Measurements from ENCODE around the gene IP6K2.
A peak's percentile ranks its signal among the peaks of the same experiment; 100 is the strongest.
"Not testable (repeated sequence)": the region's sequence is repeated elsewhere in the genome, so short reads cannot be mapped to it uniquely, and the experiment has no call there.

The IP6K2 gene

GRCh38 chr3:48733752-48734518, 16.9 kb upstream of the IP6K2 start:
- H3K27ac ChIP-seq; DNase-seq (ENCODE audit: low read depth, low spot score): not testable (repeated sequence)

DNA sequence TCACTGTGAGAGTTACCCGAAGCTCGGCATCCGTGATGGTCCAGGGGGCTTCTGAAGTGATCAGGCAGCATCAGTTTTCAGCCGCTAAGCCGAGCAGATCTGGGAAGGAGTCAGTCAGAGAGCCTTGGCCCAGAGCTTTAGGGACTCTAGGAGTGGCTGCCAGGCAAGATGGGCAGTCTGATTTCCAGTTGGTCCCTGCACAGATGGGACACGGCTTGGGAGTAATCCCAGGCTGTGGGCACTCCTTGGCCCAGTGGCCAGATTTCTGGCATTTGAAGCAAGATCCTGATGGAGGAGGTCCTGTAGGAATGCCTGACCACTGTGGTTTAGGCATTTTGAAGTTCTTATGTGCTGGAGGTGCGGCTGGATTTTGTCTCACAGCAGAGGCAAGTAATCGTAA, 10.5 kb upstream of the IP6K2 start:
- no peak overlapping the region for H3K27ac ChIP-seq
- no peak for DNase-seq (ENCODE audit: low read depth, low spot score)

DNA sequence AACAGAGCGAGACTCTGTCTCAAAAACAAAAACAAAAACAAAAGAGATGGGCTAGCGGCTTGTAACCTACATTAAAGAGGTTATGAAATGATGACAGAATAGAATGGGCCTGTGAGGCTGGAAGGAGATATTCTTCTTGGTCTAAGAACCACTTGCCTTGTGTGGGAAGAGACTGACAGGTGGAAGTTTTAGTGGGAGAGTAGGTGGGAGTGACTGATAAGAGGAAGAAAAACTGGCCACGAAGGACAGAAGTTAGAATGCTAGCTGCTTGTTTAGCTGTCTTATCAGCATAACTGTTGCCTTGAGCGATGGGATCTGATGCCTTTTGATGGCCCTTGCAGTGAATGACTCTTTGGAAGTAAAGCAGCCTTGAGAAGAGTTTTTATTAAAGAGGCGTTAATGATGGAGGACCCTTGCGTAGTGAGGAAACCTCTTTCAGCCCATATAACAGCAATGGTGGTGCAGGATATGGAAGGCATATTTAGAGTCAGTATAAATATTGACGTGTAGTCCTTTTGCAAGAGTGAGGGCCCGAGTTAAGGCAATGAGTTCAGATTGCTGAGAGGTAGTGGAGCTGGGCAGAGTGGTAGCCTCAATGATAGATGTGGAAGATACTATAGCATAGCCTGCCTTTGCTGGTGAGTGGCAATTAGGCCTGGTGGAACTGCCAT, 8.3 kb upstream of the IP6K2 start:
- DNase-seq (ENCODE audit: low read depth, low spot score); H3K27ac ChIP-seq: not testable (repeated sequence)

GRCh38 chr3:48723725-48724124, 6.7 kb upstream of the IP6K2 start:
- no peak overlapping the region for H3K27ac ChIP-seq
- no peak for DNase-seq (ENCODE audit: low read depth, low spot score)

DNA sequence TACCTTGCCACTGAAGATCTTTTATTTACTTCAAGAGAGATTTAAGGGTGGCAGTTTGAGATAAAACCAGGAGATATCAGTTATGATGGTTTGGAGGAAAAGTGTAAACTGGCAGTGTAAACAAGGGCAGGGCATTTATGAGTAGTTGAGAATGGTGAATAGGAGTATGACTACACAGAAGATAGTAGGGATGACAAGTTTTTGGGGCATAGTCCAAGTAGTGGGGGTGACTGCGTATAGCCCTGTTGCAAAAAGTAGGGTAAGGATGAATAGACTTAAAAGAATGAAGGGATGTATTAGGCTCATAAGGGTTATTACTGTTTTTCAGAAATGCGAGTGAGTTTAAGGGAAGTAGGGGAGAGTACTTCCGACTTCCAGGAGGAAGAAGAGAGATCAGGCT, 6.3 kb upstream of the IP6K2 start:
- not testable (repeated sequence) for H3K27ac ChIP-seq; DNase-seq (ENCODE audit: low read depth, low spot score)

DNA sequence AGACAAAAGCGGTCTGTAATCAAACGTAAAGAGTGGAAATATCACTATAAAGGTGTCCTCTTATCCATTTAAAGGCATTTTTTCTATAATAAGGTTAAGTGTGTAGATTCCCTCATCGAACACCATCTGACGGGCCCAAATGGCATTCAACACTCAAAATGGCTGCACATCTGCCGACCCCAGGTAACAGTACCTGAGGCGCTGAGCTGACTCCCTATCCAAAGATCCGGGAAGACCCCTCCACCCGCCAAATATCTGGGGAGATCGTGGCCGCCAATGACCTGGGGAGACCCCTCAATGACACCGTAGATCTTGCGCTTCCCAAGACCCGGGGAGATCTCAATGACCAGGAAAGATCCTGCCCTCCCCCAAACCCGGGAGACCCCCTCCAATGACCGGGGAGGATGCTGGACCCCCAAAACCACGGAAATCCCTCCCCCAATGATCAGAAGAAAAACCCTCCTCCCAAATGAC, 476 bp downstream of the IP6K2 start:
- peak overlapping the region; percentile 98 for H3K27ac ChIP-seq
- no peak for DNase-seq (ENCODE audit: low read depth, low spot score)

GRCh38 chr3:48715174-48715800, 1.7 kb downstream of the IP6K2 start:
- no peak for DNase-seq (ENCODE audit: low read depth, low spot score)
- H3K27ac ChIP-seq = peak overlapping the region; percentile 98

DNA sequence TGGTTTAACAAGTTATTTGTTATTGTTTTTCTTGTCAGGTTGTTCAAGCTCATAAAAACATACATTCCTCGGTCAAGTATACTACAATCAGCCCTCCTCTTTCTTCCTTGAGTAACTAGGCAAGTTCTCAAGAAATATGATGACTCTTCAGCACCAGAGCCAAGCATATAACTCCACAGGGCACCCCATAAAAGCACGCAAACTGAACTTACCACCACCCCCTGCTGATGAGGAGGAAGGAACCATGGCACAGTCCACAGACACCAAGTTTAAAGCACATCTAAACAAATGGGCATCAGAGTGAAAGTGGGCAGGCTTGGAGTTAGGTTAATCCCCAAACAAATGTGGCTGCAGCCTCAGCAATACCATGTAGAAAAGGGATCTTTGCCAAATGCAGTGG, 5.3 kb downstream of the IP6K2 start:
- peak overlapping the region; percentile 98 for H3K27ac ChIP-seq
- no peak for DNase-seq (ENCODE audit: low read depth, low spot score)

DNA sequence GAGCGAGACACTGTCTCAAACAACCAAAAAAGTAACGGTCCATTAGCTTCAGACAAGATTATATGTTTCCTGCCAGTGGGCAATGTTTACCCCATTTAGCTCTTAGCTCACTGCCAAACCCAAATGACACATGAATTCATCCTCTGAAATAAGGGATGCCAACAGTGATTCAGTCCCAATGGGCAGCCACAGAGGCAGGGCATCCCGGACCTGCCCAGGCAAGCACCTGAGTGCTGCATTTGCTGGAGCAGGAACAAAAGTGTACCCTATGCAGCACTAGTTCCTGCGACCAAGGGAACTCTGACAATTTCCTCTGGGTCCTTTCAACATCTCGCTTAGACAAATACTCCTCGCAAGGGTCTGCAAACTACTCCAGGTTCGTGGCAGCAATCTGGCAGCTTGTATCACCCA, 8.0 kb downstream of the IP6K2 start:
- peak; percentile 82 for DNase-seq (ENCODE audit: low read depth, low spot score)
- peak overlapping the region; percentile 98 for H3K27ac ChIP-seq

DNA sequence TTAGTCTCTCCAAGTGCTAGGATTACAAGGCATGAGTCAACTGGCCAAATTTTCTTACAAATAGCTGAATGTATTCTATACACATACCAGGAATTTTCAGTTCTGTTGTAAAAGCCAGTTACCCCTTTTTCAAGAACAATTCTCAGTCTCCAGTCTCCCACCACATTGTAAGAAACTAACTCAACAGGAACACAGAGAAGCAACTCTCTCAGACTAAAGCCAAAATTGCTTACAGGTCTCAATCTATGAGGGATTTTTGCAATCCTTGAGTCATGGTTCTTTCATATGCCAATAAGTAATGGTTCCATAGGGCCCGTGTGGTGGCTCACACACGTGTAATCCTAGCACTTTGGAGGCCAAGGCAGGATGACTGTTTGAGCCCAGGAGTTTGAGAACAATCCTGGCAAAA, 8.5 kb downstream of the IP6K2 start:
- peak overlapping the region; percentile 98 for H3K27ac ChIP-seq
- no peak for DNase-seq (ENCODE audit: low read depth, low spot score)

GRCh38 chr3:48707157-48707556, 9.9 kb downstream of the IP6K2 start:
- no peak for DNase-seq (ENCODE audit: low read depth, low spot score)
- peak overlapping the region; percentile 98 for H3K27ac ChIP-seq

GRCh38 chr3:48702320-48702920, 14.6 kb downstream of the IP6K2 start:
- no peak overlapping the region for H3K27ac ChIP-seq
- no peak for DNase-seq (ENCODE audit: low read depth, low spot score)

DNA sequence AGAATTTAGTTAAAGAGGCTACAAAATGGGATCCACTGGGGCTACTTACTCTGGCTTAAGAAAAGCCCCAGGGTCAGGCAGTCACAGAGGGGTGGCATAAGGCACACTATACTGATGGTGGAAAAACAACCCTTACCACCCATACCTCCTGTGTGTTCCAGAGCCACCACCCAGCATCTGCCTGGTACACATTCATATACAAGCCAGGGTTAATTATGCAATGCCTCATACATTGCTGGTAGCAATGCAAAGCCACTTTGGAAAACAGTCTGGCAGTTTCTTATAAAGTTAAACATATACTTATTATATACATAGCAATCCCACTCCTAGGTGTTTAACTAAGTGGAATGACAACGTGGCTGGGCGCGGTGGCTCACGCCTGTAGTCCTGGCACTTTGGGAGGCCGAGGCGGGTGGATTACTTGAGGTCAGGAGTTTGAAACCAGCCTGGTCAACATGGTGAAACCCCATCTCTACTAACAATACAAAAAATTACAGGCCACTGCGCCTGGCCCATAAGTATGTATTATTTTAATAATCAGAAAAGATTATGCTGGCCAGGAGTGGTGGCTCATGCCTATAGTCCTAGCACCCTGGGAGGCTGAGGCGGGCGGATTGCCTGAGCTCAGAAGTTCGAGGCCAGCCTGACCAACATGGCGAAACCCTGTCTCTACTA, 16.2 kb downstream of the IP6K2 start:
- no peak for DNase-seq (ENCODE audit: low read depth, low spot score)
- H3K27ac ChIP-seq = no peak overlapping the region

- no peak for DNase-seq (ENCODE audit: low read depth, low spot score)
Observed at GRCh38 chr3:48698891-48699290, 18.1 kb downstream of the IP6K2 start.

DNA sequence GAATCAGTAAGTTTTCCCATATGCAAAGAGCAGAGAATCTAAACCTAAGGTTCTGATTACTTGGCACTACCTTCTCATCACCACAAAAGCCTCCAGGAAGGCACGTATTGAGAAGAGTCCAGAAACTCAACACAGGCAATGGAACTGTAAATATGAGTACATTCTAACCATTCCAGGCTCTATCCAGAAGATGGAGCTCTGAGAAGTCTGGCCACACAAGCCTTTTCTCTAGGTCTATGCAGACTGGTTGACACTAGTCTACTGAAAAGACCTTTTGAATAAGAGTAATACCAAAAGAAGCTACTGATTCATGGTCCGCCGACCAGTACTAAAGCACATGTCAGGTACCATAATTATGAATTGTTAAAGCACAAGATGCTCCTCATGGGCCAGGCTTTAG, 19.1 kb downstream of the IP6K2 start:
- H3K27ac ChIP-seq = peak overlapping the region; percentile 5
- DNase-seq (ENCODE audit: low read depth, low spot score) = no peak

More at GRCh38 chr3:48698891-48699290, 18.1 kb downstream of the IP6K2 start:
- no peak overlapping the region for H3K27ac ChIP-seq

- DNase-seq (ENCODE audit: low read depth, low spot score) = no peak
- peak overlapping the region; percentile 82 for H3K27ac ChIP-seq
Observed at GRCh38 chr3:48696601-48697000, 20.4 kb downstream of the IP6K2 start.

DNA sequence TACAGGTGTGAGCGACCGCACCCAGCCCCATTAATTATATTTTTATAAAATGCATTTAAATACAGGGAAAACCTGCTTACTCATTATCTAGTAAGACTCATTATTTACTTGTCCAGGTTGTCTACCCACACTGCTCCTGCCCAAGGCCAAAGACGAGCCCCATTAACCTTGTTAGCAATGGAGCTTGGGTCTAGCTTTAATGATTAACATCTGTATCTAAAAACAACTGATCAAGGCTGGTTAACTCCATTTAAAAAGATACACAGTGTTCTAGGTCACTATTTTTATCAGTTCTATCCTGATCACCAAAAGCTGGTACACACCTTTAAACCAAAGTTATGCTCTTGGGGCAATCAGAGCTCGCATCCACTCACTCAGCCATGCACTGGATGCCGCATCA, 20.9 kb downstream of the IP6K2 start:
- peak overlapping the region; percentile 82 for H3K27ac ChIP-seq
- DNase-seq (ENCODE audit: low read depth, low spot score) = no peak

DNA sequence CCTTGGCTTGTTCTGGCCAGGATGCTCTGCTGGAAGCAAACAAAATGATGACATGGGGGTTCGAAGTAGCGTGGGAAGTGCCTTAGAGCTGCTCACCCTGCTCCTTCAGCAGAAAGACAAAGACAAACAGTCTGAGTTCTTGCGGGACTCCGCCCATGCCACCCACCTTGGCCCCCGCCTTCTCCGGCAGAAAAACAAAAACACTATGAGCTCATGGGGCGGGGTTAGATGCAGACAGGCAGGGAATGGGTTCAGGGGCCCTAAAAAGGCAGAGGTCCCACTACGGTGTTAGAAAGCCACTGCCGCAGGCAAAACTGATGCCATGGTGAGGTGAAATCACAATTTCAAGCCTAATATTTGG, 21.6 kb downstream of the IP6K2 start:
- DNase-seq (ENCODE audit: low read depth, low spot score) = no peak
- peak overlapping the region; percentile 82 for H3K27ac ChIP-seq

DNA sequence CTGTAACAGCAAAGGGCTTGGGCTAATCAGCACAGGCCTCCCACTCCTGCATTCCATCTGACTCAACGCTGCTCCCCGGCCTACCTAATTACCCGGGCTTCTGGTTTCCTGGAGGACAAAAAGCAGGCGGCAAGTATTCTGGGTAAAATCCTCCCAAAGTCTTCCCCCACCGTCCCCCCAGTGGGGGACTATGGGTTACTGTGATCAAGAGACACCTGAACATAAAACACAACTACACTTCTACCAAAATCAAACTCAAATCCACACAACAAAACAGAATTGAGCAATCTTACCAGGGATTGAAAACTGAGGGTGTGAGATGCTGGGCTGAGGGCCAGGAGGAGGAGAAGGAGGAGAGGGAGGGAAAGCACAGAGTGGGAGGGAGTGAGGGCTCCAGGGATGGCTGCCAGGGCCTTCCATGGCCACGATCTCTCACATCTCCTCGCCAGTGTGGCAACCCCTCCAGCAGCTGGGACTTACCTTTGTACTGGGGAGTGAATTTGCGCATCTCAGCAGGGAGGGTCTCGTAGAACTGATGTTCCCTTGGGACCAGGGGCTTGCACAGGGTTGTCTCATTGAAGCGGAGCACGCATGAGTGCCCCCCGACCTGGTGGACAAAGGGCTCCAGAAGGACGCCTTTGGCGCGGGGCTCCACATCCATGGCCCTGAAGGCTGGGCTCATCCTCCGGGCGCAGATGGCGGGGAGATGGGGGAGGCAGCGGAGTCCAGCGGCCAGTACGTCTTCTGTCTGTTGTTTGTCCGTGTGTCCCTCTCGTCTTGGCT, 22.2 kb downstream of the IP6K2 start:
- DNase-seq (ENCODE audit: low read depth, low spot score) = no peak
- H3K27ac ChIP-seq = peak overlapping the region; percentile 82

- no peak for DNase-seq (ENCODE audit: low read depth, low spot score)
- peak overlapping the region; percentile 82 for H3K27ac ChIP-seq
Observed at GRCh38 chr3:48693826-48694225, 23.2 kb downstream of the IP6K2 start.
